HUES48 (cell line): ENCODE results near the gene CCR5AS.

Source experiments
- H3K27ac ChIP-seq: one replicate; pipeline ENCODE4 v1.7.0; 2013; ENCODE audit warnings: low read depth, low read length, inconsistent platforms
- H3K27me3 ChIP-seq: 2 replicates; pipeline ENCODE4 v1.6.1; 2013; ENCODE audit warnings: mild to moderate bottlenecking, low read length; ENCODE audit not compliant: control insufficient read depth, insufficient read depth
- H3K36me3 ChIP-seq: 2 replicates; pipeline ENCODE4 v1.6.1; 2013; ENCODE audit warnings: low read length; ENCODE audit not compliant: control insufficient read depth, insufficient read depth
- H3K4me1 ChIP-seq: 2 replicates; pipeline ENCODE4 v1.6.1; 2013; ENCODE audit warnings: mild to moderate bottlenecking, low read length; ENCODE audit not compliant: control insufficient read depth, insufficient read depth
- H3K4me3 ChIP-seq: 2 replicates; pipeline ENCODE4 v1.5.1; 2013; ENCODE audit warnings: mild to moderate bottlenecking, low read depth, low read length
- H3K9ac ChIP-seq: 2 replicates; pipeline ENCODE4 v1.6.1; 2013; ENCODE audit warnings: mild to moderate bottlenecking, low read depth, low read length, moderate library complexity
- H3K9me3 ChIP-seq: 2 replicates; pipeline ENCODE4 v1.6.1; 2013; ENCODE audit warnings: low read length; ENCODE audit not compliant: control insufficient read depth, insufficient read depth

Gene CCR5AS

GRCh38 chr3:46365041-46365440 lies 41.8 kb downstream of the CCR5AS start:
- Histone ChIP-seq H3K4me1 (no peaks in the 10 kb centered on the region), H3K9me3 (no peaks in the 10 kb centered on the region), H3K27ac (no peak overlapping the region), H3K36me3 (no peaks in the 10 kb centered on the region), H3K9ac (no peak overlapping the region), H3K27me3 (no peaks in the 10 kb centered on the region), H3K4me3 (no peak overlapping the region)

GRCh38 chr3:46361408-46362283 lies 45.2 kb downstream of the CCR5AS start:
- H3K9ac ChIP-seq: no peak overlapping the region
- no peak overlapping the region for H3K27ac ChIP-seq
- no peaks in the 10 kb centered on the region for H3K4me1 ChIP-seq

GRCh38 chr3:46360907-46361306 lies 46.0 kb downstream of the CCR5AS start:
- Histone ChIP-seq H3K9me3 (no peaks in the 10 kb centered on the region), H3K36me3 (no peaks in the 10 kb centered on the region), H3K27ac (no peak overlapping the region), H3K9ac (no peak overlapping the region), H3K27me3 (no peaks in the 10 kb centered on the region), H3K4me3 (no peak overlapping the region), H3K4me1 (no peaks in the 10 kb centered on the region)

More at GRCh38 chr3:46361408-46362283, 45.2 kb downstream of the CCR5AS start:
- no peak overlapping the region for H3K4me3 ChIP-seq
- no peaks in the 10 kb centered on the region for H3K36me3 ChIP-seq
- H3K9me3 ChIP-seq: no peaks in the 10 kb centered on the region
- no peaks in the 10 kb centered on the region for H3K27me3 ChIP-seq

DNA sequence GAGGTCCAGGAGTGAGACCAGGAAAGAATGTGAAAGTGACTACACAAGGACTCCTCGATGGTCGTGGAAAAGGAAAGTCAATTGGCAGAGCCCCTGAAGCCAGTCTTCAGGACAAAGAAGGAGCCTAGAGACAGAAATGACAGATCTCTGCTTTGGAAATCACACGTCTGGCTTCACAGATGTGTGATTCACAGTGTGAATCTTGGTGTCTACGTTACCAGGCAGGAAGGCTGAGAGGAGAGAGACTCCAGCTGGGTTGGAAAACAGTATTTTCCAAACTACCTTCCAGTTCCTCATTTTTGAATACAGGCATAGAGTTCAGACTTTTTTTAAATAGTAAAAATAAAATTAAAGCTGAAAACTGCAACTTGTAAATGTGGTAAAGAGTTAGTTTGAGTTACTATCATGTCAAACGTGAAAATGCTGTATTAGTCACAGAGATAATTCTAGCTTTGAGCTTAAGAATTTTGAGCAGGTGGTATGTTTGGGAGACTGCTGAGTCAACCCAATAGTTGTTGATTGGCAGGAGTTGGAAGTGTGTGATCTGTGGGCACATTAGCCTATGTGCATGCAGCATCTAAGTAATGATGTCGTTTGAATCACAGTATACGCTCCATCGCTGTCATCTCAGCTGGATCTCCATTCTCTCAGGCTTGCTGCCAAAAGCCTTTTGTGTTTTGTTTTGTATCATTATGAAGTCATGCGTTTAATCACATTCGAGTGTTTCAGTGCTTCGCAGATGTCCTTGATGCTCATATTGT lies 47.0 kb downstream of the CCR5AS start:
- Histone ChIP-seq H3K4me1 (no peaks in the 10 kb centered on the region), H3K9me3 (no peaks in the 10 kb centered on the region), H3K9ac (no peak overlapping the region), H3K27ac (no peak overlapping the region), H3K27me3 (no peaks in the 10 kb centered on the region), H3K4me3 (no peak overlapping the region), H3K36me3 (no peaks in the 10 kb centered on the region)

GRCh38 chr3:46358466-46358865 lies 48.4 kb downstream of the CCR5AS start:
- no peaks in the 10 kb centered on the region for H3K27me3 ChIP-seq
- H3K9me3 ChIP-seq: no peaks in the 10 kb centered on the region
- no peak overlapping the region for H3K4me3 ChIP-seq
- H3K27ac ChIP-seq: no peak overlapping the region
- no peaks in the 10 kb centered on the region for H3K36me3 ChIP-seq
- no peaks in the 10 kb centered on the region for H3K4me1 ChIP-seq
- H3K9ac ChIP-seq: no peak overlapping the region

DNA sequence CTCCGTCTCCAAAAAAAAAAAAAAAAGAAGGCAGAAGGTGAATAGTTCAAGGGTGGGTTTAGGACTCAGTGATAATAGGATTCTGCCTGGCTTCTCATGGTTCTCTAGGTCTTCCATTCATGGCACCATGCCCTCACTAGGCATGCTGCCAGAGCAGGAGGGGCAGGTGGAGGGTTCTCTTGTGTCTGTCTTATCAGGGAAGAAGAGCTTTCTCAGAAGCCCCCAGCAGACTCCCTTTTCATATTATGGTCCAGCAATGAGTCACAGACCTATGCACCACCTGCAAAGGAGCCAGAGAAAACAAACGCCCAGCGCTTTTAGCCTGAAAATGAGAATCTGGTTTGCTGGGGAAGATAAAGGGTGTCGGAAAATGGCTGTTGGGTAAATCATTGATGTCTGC lies 50.0 kb downstream of the CCR5AS start:
- H3K27me3 ChIP-seq: no peaks in the 10 kb centered on the region
- no peaks in the 10 kb centered on the region for H3K4me1 ChIP-seq
- H3K9me3 ChIP-seq: no peaks in the 10 kb centered on the region
- no peak overlapping the region for H3K9ac ChIP-seq
- no peak overlapping the region for H3K27ac ChIP-seq
- no peaks in the 10 kb centered on the region for H3K36me3 ChIP-seq
- no peak overlapping the region for H3K4me3 ChIP-seq

DNA sequence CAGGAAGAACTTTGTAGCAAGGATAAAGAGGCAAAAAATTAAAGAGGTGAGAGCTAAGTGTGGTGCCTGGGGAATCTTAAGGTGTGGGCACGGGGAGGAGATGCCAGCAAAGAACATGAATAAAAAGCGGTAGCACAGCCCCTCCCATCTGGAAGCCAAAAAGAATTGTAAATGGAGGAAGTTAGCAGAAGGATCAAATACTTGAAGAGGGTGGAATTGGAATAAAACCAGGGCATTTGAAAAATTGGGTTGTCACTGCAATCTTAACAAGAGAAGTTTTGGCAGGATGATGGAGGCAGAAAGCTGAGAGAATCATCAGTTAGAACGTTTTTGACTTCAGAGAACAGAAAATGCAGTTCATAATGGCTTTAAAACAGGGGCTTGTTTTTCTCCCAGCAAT lies 50.6 kb downstream of the CCR5AS start:
- no peaks in the 10 kb centered on the region for H3K27me3 ChIP-seq
- no peaks in the 10 kb centered on the region for H3K4me1 ChIP-seq
- no peaks in the 10 kb centered on the region for H3K36me3 ChIP-seq
- H3K4me3 ChIP-seq: no peak overlapping the region
- no peak overlapping the region for H3K27ac ChIP-seq
- no peak overlapping the region for H3K9ac ChIP-seq
- H3K9me3 ChIP-seq: no peaks in the 10 kb centered on the region

DNA sequence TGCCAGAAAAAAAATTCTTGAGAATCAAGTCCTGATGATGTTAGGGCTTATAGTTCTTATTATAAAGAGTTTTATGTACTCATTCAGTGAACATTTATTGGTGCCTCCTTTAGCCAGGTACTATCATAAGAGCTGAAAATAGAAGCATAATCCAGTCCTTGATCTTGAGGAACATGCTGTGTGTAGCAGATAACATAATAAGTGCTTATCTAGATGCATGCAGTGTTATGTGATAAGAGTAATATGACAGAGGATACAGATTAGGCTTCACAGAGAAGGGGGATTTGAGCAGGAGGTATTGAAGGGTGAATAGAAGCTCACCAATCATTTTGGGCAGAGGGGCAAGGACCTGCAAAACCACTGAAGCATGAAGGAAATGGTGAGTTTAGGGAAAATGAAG lies 51.9 kb downstream of the CCR5AS start:
- Histone ChIP-seq H3K4me1 (no peaks in the 10 kb centered on the region), H3K27ac (no peak overlapping the region), H3K27me3 (no peaks in the 10 kb centered on the region), H3K36me3 (no peaks in the 10 kb centered on the region), H3K4me3 (no peak overlapping the region), H3K9ac (no peak overlapping the region), H3K9me3 (no peaks in the 10 kb centered on the region)

GRCh38 chr3:46354478-46354877 lies 52.4 kb downstream of the CCR5AS start:
- Histone ChIP-seq H3K4me3 (no peak overlapping the region), H3K36me3 (no peaks in the 10 kb centered on the region), H3K9me3 (no peaks in the 10 kb centered on the region), H3K27me3 (no peaks in the 10 kb centered on the region), H3K9ac (no peak overlapping the region), H3K4me1 (no peaks in the 10 kb centered on the region), H3K27ac (no peak overlapping the region)

DNA sequence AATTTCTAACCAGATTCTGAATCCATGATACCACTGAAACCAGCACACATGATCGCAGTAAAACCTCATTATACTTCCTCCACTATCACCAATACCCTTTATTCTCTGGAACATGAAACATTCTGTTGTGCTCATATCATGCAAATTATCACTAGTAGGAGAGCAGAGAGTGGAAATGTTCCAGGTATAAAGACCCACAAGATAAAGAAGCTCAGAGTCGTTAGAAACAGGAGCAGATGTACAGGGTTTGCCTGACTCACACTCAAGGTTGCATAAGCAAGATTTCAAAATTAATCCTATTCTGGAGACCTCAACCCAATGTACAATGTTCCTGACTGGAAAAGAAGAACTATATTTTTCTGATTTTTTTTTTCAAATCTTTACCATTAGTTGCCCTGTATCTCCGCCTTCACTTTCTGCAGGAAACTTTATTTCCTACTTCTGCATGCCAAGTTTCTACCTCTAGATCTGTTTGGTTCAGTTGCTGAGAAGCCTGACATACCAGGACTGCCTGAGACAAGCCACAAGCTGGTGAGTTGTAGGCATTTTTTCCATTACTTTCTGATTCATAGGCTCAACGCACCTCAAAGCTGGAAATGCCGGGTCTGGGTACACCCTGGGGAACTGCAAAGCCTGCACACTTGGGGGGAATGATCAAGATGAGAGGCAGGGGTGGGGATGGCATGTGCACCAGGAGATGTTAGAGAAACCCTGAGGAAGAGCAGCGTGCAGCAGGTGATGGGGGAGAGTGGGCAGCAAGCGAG lies 53.0 kb downstream of the CCR5AS start, which contains the start of gene CCR2:
TSS of gene CCR2 (plus strand) at position 465 of the 764 bp plus-strand sequence. CDS start 3,417 bp downstream, outside the sequence.
- Histone ChIP-seq H3K27ac (no peak within 1 kb of the TSS), H3K9me3 (0 out of 2 replicates have a peak, but pooled peaks cover 2% of the 10 kb centered on the region), H3K4me3 (no peak within 1 kb of the TSS), H3K9ac (no peak within 1 kb of the TSS), H3K27me3 (no peaks in the 10 kb centered on the region), H3K4me1 (no peaks in the 10 kb centered on the region), H3K36me3 (no peaks in the 10 kb centered on the region)
